ENCODE measurements around the gene KIF26B.

Gene KIF26B

DNA sequence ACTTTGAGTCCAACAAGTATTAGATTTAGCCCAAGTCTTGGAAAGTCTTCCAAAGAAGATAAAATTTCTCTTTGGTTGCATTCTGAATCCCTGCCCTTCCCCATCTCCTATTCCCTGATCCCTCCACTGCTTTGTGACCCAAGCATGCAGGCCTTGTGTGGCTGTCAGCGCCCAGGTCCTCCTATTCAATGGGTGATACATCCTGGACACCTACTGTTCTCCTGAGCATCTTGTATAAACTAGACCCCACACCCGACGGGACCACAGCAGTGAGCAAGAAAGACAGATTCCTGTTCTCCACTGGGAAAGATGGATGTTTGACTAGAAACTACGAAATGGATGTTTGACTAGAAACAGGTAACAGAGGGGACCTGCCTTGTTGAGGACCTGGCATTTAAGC lies 136.6 kb downstream of the KIF26B start:
- H3K27me3 ChIP-seq (ENCODE audit: control insufficient read depth, insufficient read depth, low read length, poor library complexity, severe bottlenecking), result no peaks in the 10 kb centered on the region

DNA sequence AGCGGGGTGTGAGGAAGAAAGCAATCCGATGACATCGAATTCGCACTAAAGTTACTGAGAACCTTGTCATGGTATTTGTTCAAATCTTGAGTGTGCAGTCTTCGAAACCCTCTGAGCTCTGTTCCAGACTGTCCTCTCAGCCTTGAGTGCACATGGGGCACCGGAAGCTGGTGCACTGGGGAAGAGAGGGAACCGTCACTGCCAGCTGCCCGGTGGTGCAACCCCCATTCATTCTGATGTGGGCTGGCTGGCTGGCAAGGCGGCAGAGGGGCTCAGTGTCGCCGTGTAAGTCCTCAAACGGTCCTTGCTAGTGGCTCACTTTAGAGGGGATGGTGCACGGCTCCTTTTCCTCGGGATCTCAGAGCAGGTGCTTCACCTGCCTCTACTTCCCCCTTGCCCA lies 137.4 kb downstream of the KIF26B start:
- H3K27ac ChIP-seq (ENCODE audit: insufficient read depth, low read depth, low read length, poor library complexity, severe bottlenecking), result no peak overlapping the region
- H3K4me1 ChIP-seq (ENCODE audit: control insufficient read depth, insufficient read depth, low read length), result no peaks in the 10 kb centered on the region
- H3K4me3 ChIP-seq (ENCODE audit: insufficient read depth, low read depth, low read length), result no peak overlapping the region
- 91 to 93% methylated on average over 14 of the region's 14 CpGs for WGBS, 2 experiments
- H3K36me3 ChIP-seq (ENCODE audit: control insufficient read depth, insufficient read depth, low read length), result no peaks in the 10 kb centered on the region
- H3K9me3 ChIP-seq (ENCODE audit: control insufficient read depth, low read length), result no peaks in the 10 kb centered on the region
- no peaks in the 10 kb centered on the region for H3K27me3 ChIP-seq (ENCODE audit: control insufficient read depth, insufficient read depth, low read length, poor library complexity, severe bottlenecking)

More for the DNA sequence above, 136.6 kb downstream of the KIF26B start:
- Histone ChIP-seq H3K27ac (ENCODE audit: insufficient read depth, low read depth, low read length, poor library complexity, severe bottlenecking) (no peak overlapping the region), H3K4me1 (ENCODE audit: control insufficient read depth, insufficient read depth, low read length) (no peaks in the 10 kb centered on the region), H3K9me3 (ENCODE audit: control insufficient read depth, low read length) (no peaks in the 10 kb centered on the region), H3K4me3 (ENCODE audit: insufficient read depth, low read depth, low read length) (no peak overlapping the region), H3K36me3 (ENCODE audit: control insufficient read depth, insufficient read depth, low read length) (no peaks in the 10 kb centered on the region)
- WGBS, 2 experiments, result 59 to 64% methylated on average over 4 of the region's 4 CpGs

DNA sequence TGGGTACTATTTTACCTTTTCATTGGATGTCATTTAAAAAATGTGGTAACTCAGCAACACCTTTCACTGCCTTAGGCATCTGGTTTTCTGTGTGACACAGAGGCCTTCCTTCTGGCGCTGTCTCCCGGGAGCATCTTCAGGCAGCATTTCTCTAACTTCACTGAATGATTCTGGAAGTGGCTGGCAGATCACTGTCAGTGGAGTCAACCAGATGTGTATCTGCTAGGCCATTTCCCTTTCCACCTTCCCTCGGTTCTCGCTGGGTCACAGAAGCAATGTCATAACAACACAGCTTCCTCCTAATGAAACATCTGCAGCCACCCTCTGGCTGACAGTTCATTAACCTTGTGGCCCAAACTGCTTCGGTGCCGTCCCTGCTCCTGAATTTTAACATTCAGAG lies 137.8 kb downstream of the KIF26B start:
- Histone ChIP-seq H3K4me1 (ENCODE audit: control insufficient read depth, insufficient read depth, low read length) (no peaks in the 10 kb centered on the region), H3K9me3 (ENCODE audit: control insufficient read depth, low read length) (no peaks in the 10 kb centered on the region), H3K27me3 (ENCODE audit: control insufficient read depth, insufficient read depth, low read length, poor library complexity, severe bottlenecking) (no peaks in the 10 kb centered on the region), H3K4me3 (ENCODE audit: insufficient read depth, low read depth, low read length) (no peak overlapping the region), H3K36me3 (ENCODE audit: control insufficient read depth, insufficient read depth, low read length) (no peaks in the 10 kb centered on the region), H3K27ac (ENCODE audit: insufficient read depth, low read depth, low read length, poor library complexity, severe bottlenecking) (no peak overlapping the region)
- 81 to 83% methylated on average over 6 of the region's 6 CpGs for WGBS, 2 experiments

DNA sequence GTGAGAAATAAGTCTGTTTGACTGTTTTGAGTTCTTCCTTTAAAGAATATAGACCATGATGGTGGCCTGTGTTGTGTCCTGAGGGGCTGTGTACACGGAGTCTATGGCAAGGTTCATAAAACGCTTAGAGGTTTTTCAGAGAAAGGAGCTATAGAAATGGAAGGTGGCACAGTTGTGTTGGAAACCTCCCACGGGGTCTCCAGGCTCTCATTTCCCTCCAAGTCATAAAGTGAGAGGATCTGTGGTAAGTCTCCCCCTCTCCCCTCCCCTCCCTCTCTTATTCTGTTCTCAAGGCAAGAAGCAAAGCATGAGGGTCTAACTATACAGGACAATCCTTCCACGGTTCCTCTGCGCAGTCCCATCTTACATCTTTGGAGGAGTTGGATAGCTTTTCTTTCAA lies 139.2 kb downstream of the KIF26B start:
- H3K4me3 ChIP-seq (ENCODE audit: insufficient read depth, low read depth, low read length), result no peak overlapping the region
- H3K4me1 ChIP-seq (ENCODE audit: control insufficient read depth, insufficient read depth, low read length), result no peaks in the 10 kb centered on the region
- H3K36me3 ChIP-seq (ENCODE audit: control insufficient read depth, insufficient read depth, low read length), result no peaks in the 10 kb centered on the region
- WGBS, 2 experiments, result 88 to 93% methylated on average over 5 of the region's 5 CpGs
- no peaks in the 10 kb centered on the region for H3K27me3 ChIP-seq (ENCODE audit: control insufficient read depth, insufficient read depth, low read length, poor library complexity, severe bottlenecking)
- H3K9me3 ChIP-seq (ENCODE audit: control insufficient read depth, low read length), result no peaks in the 10 kb centered on the region
- no peak overlapping the region for H3K27ac ChIP-seq (ENCODE audit: insufficient read depth, low read depth, low read length, poor library complexity, severe bottlenecking)

DNA sequence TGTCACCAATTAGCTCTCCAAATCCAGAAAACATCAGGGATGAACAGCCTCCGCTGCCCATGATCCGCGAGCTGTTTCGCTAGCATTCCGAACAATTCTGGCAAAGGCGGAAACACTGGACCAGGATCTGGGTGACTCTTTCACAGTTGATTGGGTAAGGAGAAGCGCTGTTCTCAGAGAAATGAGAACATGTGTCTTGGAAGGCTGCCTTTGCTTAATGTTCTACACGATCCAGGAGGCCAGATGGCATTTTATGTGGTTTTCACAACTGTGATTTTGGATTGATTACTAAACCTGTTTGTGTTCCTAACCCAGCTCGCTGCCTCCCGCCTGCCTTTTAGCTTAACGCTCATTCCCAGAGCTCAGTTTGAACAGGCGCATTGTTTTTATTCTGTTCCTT lies 144.0 kb downstream of the KIF26B start:
- no peaks in the 10 kb centered on the region for H3K9me3 ChIP-seq (ENCODE audit: control insufficient read depth, low read length)
- H3K27ac ChIP-seq (ENCODE audit: insufficient read depth, low read depth, low read length, poor library complexity, severe bottlenecking), result no peak overlapping the region
- H3K36me3 ChIP-seq (ENCODE audit: control insufficient read depth, insufficient read depth, low read length), result no peaks in the 10 kb centered on the region
- no peaks in the 10 kb centered on the region for H3K27me3 ChIP-seq (ENCODE audit: control insufficient read depth, insufficient read depth, low read length, poor library complexity, severe bottlenecking)
- H3K4me3 ChIP-seq (ENCODE audit: insufficient read depth, low read depth, low read length), result no peak overlapping the region
- 90% methylated on average over 12 of the region's 12 CpGs for WGBS, 2 experiments
- no peaks in the 10 kb centered on the region for H3K4me1 ChIP-seq (ENCODE audit: control insufficient read depth, insufficient read depth, low read length)

DNA sequence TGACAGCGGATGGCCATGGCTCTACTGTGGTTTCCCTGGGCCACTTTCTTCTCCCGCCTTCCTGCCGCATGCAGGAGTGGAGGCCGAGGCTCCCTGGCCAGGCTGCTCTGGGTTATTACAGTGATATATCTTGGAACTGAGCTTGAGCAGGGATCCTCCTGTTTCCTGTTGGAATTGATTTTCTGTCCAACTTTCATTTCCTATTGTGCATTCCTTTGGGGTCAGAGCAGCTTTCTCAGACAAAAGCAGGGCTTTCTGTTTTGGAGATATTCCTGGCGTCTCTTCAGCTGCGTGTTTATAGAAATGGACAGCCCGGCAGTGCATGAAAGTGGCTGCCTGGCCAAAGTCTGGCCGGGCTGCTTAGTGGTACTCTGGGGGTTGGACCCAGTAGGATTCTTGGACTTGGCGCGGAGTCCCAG lies 146.4 kb downstream of the KIF26B start:
- no peak overlapping the region for H3K27ac ChIP-seq (ENCODE audit: insufficient read depth, low read depth, low read length, poor library complexity, severe bottlenecking)
- H3K27me3 ChIP-seq (ENCODE audit: control insufficient read depth, insufficient read depth, low read length, poor library complexity, severe bottlenecking), result no peaks in the 10 kb centered on the region
- H3K4me1 ChIP-seq (ENCODE audit: control insufficient read depth, insufficient read depth, low read length), result no peaks in the 10 kb centered on the region
- H3K9me3 ChIP-seq (ENCODE audit: control insufficient read depth, low read length), result no peaks in the 10 kb centered on the region
- no peak overlapping the region for H3K4me3 ChIP-seq (ENCODE audit: insufficient read depth, low read depth, low read length)
- H3K36me3 ChIP-seq (ENCODE audit: control insufficient read depth, insufficient read depth, low read length), result no peaks in the 10 kb centered on the region
- WGBS, 2 experiments, result 94 to 96% methylated on average over 10 of the region's 10 CpGs

DNA sequence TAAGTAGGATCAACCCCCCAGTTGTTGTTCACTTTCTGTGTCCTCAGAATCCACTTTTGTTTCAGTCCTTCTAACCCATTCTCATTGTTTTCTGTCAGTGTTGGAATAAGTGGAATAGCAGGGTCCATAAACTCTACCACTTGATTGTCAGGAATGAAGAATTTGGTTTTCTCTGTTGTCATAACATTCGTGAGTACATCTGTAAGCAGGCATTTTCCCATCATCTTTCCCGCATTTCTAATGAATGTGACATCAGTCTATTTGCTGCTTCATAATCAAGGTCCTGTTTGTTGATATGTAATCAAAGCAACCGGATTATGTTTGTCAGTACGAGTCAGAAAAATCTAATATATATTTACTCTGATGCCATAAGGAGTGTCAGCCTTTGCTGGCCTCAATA lies 147.1 kb downstream of the KIF26B start:
- Histone ChIP-seq H3K36me3 (ENCODE audit: control insufficient read depth, insufficient read depth, low read length) (no peaks in the 10 kb centered on the region), H3K9me3 (ENCODE audit: control insufficient read depth, low read length) (no peaks in the 10 kb centered on the region), H3K27me3 (ENCODE audit: control insufficient read depth, insufficient read depth, low read length, poor library complexity, severe bottlenecking) (no peaks in the 10 kb centered on the region), H3K4me1 (ENCODE audit: control insufficient read depth, insufficient read depth, low read length) (no peaks in the 10 kb centered on the region), H3K27ac (ENCODE audit: insufficient read depth, low read depth, low read length, poor library complexity, severe bottlenecking) (no peak overlapping the region), H3K4me3 (ENCODE audit: insufficient read depth, low read depth, low read length) (no peak overlapping the region)
- 88 to 96% methylated on average over 4 of the region's 4 CpGs for WGBS, 2 experiments

DNA sequence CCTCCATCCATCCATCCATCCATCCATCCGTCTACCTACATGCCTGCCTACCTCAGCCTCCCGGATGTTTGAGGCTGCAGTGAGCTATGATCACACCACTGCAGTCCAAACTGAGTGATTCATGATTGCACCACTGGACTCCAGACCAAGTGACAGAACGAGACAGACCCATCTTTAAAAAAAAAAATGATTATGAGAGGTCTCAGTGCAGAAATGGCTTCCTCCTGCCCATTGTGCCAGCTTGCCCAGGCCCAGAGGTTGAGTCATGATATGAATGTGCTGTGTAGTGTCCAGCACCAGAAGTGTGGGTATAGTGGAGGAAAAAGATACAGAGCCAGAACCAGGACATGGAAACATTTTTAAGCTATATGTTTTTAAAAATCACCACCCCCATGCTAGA lies 149.9 kb downstream of the KIF26B start:
- Histone ChIP-seq H3K4me1 (ENCODE audit: control insufficient read depth, insufficient read depth, low read length) (no peaks in the 10 kb centered on the region), H3K36me3 (ENCODE audit: control insufficient read depth, insufficient read depth, low read length) (no peaks in the 10 kb centered on the region), H3K27me3 (ENCODE audit: control insufficient read depth, insufficient read depth, low read length, poor library complexity, severe bottlenecking) (no peaks in the 10 kb centered on the region), H3K27ac (ENCODE audit: insufficient read depth, low read depth, low read length, poor library complexity, severe bottlenecking) (no peak overlapping the region), H3K9me3 (ENCODE audit: control insufficient read depth, low read length) (no peaks in the 10 kb centered on the region), H3K4me3 (ENCODE audit: insufficient read depth, low read depth, low read length) (no peak overlapping the region)
- 88 to 92% methylated on average over 3 of the region's 3 CpGs for WGBS, 2 experiments

DNA sequence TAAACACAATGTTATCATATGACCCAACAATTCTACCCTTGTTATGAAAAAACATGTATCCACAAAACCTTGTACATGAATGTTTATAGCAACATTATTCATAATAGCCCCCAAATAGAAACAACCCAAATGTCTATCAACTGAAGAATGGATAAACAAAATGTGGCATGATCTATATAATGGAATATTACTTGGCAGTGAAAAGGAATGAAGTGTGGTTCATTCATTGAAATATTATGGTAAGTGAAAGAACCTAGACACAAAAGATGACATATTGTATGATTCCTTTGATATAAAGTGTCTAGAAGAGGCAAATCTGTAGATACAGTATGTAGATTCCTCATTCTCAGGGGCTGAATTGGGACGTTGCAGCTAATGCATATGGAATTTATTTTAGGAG lies 151.2 kb downstream of the KIF26B start:
- Histone ChIP-seq H3K4me1 (ENCODE audit: control insufficient read depth, insufficient read depth, low read length) (no peaks in the 10 kb centered on the region), H3K9me3 (ENCODE audit: control insufficient read depth, low read length) (no peaks in the 10 kb centered on the region), H3K4me3 (ENCODE audit: insufficient read depth, low read depth, low read length) (no peak overlapping the region), H3K27ac (ENCODE audit: insufficient read depth, low read depth, low read length, poor library complexity, severe bottlenecking) (no peak overlapping the region), H3K36me3 (ENCODE audit: control insufficient read depth, insufficient read depth, low read length) (no peaks in the 10 kb centered on the region), H3K27me3 (ENCODE audit: control insufficient read depth, insufficient read depth, low read length, poor library complexity, severe bottlenecking) (no peaks in the 10 kb centered on the region)
- 87 to 94% methylated on average over 1 of the region's 1 CpG for WGBS, 2 experiments

DNA sequence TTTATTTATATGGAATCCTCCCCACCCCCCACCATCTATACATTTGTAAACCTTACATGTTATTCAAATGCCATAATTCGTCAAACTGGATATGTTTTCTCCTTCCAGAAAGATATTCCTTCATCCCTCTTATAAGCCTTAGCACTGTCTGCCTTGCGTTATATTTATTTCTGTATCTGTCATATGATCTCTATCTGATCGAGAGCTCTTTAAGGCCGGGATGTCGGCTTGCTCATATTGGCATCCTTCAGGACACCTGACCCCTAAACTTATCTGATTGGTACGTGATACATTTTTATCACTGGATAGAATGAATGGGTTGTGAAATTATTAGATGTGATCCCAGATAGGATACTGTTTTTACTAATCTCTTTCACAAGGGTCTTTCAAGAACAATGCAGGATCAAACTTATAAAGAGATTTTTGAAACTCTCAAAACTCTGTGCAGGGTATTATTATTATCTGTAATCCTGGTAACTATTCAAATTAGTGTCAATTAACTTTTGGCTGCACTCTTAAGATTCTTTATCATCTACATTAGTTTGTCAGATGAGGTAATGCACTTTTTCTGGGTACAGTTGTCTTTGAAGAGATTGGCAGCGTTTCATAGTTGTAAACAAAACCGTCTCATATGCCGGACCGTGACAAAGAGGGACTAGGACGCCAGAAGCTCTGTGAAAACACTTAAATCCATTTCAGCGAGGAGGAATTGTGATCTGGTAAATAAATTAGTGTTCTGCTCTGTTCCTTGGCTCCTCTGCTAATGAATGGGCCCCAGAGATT lies 152.0 kb downstream of the KIF26B start:
- no peak overlapping the region for H3K4me3 ChIP-seq (ENCODE audit: insufficient read depth, low read depth, low read length)
- H3K27ac ChIP-seq (ENCODE audit: insufficient read depth, low read depth, low read length, poor library complexity, severe bottlenecking), result no peak overlapping the region
- 89 to 93% methylated on average over 12 of the region's 12 CpGs for WGBS, 2 experiments
- H3K27me3 ChIP-seq (ENCODE audit: control insufficient read depth, insufficient read depth, low read length, poor library complexity, severe bottlenecking), result no peaks in the 10 kb centered on the region
- no peaks in the 10 kb centered on the region for H3K9me3 ChIP-seq (ENCODE audit: control insufficient read depth, low read length)
- no peaks in the 10 kb centered on the region for H3K4me1 ChIP-seq (ENCODE audit: control insufficient read depth, insufficient read depth, low read length)
- H3K36me3 ChIP-seq (ENCODE audit: control insufficient read depth, insufficient read depth, low read length), result no peaks in the 10 kb centered on the region
